COLO668 (cell line): ENCODE data around the gene RXFP1.

Experiments
- DNase-seq: peaks from one replicate; lab custom pipeline; 2025; ENCODE audit not compliant: unreplicated experiment; lab: John Stamatoyannopoulos, UW

RXFP1 gene

DNA sequence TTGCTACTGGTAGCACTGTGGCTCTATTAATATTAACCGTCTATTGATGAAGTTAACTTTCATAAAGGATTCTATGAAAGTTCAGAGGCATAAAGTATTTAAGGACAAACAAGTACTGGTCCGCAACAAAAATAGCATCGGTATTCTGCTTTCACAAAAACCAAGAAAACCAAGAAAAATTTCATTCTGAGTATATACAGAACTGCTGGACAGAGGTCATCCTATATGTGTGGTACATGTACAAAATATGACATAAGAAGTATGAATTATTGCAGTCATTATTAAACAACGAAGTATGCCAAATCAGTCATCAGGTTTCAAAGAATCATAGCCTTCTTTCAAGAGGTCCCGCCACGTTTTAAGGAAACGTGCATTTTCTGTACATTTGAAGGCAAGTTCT is 147.6 kb downstream of the RXFP1 start:
- no peak for DNase-seq

DNA sequence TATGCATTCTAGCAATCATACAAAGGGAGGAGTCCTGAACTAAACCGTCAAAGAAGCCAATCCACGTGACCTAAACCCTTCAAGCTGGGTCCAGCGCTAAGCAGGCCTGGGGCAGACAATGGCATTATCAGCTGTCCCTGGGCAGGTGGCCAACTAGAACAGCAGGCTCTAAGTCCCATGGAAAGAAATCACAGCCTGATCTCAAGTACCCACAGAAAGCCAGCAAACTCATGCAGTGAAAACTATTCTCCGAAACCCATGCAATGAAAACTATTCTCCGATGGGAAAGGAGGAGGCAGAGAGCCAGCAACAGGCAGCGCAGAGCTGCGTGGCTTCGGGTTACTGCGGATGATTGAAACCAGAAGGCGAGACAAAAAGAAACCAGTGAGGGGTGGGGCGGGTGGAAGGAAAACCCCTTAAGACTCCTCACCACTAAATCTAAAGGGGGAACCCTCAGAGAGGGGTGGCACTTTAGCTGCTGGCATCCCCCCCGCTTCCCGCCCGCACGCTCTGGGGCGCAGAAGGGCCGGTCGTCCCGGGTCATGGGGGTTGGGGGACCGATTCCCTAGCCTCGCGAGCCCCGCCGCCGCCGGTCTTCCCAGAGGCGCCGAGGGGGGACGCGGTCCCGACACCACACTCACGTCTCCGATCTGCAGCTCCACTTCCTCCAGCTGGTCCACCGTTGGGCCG is 149.4 kb downstream of the RXFP1 start:
- DNase-seq, result peak; percentile 71

DNA sequence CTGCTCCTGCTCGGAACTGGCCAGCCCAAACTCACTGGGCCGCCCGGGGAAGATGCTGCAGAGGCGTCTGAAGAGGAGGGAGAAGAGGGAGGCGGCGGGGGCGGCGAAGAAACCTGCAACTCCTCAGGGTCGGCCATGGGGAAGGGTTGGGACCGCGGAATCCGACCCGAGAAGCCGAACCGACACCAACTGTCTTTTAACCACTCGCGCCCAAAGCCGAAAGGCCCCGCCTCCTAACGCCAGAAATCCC is 149.9 kb downstream of the RXFP1 start, which contains the start of gene C4orf46:
TSS of gene C4orf46 (minus strand) at position 223 of the 250 bp plus-strand sequence. CDS start at position 137, 86 bp downstream.
- no peak for DNase-seq

DNA sequence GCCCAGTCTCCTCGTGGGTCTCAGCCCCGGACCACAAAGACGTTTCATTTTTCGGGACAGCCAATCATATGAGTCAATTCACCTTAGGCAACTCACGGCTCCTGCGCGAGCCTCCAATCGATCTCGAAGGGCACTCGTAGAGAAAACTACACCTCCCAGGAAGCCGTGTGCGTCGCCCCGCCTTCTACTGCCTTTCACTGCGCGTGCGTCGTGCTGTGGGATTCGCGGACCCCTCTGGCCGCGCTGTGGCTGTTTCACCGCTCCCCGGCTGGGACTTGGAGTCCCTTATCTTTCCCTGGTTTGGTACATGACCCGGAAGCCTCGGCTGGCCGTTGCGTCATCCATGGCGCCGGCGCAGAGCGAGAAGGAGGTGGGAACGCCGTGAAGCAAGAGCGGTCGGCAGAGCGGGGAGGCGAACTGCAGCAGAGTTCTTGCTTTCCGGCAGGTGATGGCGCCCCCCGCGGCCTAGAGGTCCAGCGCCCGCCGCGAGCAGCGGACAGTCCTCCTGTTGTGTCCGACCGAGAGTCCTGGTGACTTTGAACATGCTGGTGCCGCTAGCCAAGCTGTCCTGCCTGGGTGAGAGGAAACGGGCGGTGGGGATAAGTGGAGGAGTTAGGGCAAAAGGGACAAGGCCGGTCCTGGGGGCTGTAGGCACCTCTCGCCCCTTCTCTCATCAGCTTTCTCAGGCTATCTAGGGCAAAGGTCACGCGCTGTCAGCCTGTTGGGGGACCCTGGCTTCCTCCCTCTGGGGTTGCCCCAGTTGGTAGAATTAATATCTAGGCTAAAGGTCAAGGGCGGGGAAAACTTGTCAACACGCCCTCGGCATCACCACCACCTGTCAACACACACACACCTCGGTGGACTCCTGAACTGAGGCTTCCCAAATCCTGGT is 150.5 kb downstream of the RXFP1 start, which contains the start of gene ETFDH:
TSS of gene ETFDH (plus strand) at position 382 of the 892 bp plus-strand sequence. CDS start at position 543, 161 bp downstream.
- DNase-seq, result peak; percentile 98

DNA sequence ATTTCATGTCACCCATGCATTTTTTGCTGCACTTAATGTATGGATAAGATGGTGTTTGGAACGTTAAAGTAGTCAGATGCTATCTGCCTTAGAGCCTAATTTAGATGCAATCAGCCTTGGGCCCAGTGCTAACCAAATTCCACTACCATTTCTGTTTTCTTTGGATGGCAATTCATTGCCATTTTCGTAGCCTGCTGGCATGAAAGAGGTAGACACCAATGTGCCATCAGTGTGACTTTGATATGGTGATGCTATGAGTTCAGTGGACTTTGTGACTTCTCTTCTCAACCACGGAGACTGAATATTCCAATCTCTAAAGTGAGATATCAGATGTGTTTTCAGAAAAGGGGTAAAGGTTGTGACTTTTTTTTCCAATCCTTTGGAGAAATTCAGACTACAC is 152.0 kb downstream of the RXFP1 start:
- DNase-seq, result no peak

DNA sequence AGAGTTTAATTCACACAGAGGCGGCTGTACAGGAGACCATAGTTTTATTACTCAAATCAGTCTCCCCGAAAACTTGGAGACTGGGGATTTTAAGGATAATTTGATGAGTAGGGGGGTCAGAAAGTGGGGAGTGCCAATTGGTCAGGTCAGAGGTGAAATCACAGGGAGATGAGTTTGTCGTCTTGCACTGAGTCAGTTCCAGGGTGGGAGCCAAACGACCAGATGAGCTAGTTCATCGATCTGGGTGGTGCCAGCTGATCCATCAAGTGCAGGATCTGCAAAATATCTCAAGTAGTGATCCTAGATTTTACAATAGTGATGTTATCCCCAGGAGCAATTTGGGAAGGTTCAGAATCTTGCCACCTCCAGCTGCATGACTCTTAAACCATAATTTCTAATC is 154.4 kb downstream of the RXFP1 start:
- DNase-seq, result no peak

DNA sequence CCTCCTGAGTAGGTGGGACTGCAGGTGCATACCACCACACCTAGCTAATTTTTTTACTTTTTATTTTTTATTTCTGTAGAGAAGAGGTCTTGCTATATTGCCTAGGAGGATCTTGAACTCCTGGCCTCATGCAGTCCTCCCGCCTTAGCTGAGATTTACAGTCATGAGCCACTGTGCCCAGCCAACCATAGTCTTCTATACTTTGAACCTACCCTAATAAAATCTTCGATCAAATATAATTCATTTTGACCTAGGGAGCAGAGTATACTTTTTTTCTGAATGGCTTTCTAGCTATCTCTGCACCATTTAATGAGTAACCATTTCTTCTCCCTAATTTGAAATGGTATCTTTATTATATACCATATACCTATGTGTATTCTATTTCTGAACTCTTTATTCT is 157.1 kb downstream of the RXFP1 start:
- no peak for DNase-seq

DNA sequence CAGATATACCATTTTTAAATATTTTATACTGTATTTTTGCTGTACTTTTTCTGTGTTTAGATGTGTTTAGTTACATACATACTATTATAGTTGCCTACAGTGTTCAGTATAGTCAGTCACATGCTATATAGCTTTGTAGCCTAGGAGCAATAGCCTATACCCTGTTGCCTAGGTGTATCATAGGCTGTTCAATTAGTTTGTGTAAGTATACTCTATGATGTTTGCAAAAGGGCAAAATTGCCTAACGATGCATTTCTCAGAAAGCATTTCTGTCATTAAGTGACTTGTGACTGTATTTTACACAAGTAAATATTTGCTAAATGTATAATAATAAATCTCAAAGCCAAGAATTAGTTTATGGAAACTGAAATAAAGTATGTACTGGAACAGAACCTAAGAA is 159.9 kb downstream of the RXFP1 start:
- no peak for DNase-seq

DNA sequence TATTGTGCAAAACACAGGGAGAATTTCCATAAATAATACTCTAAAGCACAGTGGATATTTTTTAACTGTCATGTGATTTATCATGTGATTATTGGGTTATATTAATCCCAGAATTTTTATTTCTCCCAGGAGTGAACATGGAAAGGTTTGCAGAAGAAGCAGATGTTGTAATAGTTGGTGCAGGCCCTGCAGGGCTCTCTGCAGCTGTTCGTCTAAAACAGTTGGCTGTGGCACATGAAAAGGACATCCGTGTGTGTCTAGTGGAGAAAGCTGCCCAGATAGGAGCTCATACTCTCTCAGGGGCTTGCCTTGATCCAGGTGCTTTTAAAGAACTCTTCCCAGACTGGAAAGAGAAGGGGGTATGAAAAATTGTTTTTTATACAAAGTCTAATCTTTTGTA is 160.4 kb downstream of the RXFP1 start:
- no peak for DNase-seq

DNA sequence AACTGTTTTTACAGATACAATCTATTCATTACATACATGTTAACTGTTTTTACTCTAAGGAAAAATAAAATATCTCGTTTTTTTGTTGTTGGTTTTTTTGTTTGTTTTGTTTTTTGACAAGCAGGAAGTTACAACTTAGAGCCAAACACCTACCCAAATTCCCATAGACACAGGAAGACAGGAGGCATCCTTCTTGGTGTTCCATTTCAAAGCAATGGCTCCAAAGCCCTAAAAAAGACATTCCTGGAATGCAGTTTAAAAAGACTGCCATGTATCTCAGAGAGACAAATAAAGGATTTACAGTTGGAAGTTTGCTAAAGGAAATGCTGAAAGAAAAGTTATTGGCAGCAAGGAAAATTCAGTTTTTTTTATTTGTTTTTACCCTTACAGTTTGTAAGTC is 167.1 kb downstream of the RXFP1 start:
- DNase-seq, result no peak
